Superior temporal gyrus (tissue), 1 donor: ENCODE results near the gene PPIB.
A peak's percentile ranks its signal among the peaks of the same experiment; 100 is the strongest.

Experiments used
- DNase-seq: peaks from one replicate; pipeline ENCODE4 v3.0.0-alpha.2; 2016; ENCODE audit errors: extremely low spot score

The PPIB gene

DNA sequence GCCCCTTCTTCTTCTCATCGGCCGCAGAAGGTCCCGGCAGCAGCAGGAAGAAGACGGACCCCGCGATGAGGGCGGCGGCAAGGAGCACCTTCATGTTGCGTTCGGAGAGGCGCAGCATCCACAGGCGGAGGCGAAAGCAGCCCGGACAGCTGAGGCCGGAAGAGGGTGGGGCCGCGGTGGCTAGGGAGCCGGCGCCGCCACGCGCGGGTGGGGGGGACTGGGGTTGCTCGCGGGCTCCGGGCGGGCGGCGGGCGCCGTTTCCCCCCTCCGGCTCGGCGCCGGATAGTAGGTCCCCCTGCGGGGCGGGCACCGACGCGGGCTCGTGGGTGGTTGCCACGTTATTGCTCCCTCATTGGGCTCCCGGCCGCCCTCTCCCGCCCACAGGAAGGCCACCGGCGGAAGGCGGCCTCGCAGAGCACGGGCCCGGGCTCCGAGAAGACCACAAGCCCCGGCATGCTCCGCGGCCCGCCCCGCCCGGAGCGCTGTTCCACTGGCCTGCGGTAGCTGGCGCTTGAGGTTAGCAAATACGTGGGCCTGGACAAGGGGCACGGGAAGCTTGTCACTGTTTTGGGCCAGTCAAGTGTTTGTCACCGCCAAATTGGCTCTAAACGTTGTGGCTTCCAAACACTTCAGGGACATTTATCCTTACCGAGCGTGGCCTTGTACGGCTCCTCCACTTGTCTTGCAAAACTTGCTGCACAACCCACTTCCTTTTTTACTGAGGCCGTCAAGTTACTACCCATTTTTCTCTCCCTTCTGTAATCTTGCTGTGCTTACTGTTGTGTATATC is at the start of gene PPIB:
Gene PPIB, minus strand, starts transcription at position 154 of the 790 bp plus-strand sequence. Its CDS starts 36 bp downstream, at position 118.
- DNase-seq, result peak; percentile 95

DNA sequence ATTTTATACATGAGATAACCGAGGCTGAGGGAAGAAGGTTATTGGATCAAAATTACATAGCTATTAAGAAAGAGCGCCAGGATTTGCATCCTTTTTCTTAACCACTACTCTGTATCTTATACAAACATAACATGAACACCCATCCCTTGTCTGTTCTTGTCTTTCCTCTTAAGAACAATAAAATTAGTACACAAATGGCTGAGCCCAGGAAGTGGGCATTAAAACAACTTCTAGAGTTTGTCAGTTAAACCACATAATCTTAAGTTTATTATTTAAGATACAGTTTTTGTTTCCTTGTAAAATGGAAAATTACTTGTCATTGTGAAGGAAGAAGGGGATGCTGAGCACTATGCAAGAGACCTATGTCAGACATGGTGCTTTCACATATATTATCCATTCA is 48.9 kb upstream of the PPIB start:
- no peak for DNase-seq

DNA sequence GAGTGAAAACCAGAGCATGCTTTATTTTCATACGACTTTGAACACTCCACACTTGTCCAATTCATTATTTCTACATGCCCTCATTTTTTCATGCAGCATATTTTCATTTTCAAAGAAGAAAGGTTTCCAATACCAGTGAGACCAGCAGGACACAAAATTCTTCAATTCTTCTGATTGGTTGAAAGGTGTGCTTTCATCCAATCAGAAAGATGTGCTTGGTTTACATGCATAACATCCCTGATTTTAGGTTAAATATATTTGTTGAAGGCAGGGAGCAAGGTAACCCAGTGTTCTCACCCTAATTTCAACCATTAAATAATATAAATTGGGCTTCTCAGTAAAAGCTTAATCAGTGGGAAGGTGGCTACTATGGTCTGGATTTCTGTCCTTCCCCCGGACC is 47.5 kb upstream of the PPIB start:
- no peak for DNase-seq

DNA sequence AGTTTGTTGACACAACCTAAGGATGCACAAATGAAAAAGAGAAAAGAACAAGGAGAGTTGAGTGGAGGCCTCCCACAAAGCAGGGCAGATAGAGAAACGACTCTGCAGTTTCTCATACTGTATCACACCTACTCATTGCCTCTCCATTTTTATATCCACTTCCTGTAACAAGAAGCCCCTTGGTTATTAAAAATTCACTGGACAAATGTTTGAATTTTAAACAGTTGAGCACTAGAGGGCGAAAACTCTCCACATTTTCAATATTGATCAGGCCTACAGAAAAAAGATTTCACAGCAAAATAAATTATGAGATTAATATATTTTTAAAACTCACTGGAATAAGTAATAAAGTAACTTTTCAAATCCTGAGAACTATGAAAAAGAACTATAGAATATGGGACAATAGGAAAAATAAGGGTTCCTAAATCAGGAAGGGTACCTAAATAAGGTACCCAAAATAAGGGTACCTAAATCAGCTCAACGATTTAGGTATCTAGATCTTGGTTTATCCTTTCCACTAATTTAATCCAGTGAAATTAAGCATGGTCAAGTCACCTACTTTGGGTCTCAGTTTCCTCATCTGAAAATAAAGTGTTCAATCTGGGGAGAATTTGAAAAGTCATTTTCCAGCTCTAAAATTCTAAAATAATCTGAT is 47.0 kb upstream of the PPIB start:
- DNase-seq, result peak; percentile 44

DNA sequence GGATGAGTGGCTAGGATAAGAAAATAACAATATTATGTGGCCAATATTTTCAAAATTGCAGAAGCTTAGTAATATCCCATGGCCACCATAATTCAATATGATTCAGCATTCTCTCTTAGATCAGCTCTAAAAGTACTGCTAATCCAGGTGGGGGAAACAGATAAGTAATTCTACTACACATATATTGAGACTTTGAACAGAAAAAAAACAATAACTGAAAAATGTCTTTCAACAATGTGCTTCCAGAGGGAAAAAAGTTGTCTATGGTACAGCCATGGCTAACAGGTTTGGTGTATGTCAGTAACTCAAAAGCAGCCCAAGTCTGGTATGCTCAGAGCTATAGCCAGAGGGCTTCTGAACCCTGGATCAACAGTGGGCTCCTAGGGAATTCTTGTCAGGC is 42.4 kb upstream of the PPIB start:
- no peak for DNase-seq

DNA sequence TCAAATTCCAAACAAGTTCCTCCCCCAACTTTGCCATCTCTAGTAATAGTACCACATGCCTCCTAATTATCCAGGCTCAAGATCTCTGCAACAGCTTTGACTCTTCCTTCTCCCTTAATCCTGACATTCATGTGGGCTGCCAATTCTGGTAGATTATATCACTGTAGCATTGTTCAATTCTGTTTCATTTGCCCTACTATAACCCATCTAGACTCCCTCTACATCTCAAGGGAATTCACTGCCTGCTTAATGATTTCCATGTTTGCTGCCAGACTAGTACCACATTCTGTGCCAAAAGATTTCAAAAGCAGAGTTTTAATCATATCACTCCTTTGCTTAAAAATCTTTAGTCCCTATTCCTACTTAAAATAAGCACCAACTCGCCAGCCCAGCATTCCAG is 34.6 kb upstream of the PPIB start:
- DNase-seq, result no peak

DNA sequence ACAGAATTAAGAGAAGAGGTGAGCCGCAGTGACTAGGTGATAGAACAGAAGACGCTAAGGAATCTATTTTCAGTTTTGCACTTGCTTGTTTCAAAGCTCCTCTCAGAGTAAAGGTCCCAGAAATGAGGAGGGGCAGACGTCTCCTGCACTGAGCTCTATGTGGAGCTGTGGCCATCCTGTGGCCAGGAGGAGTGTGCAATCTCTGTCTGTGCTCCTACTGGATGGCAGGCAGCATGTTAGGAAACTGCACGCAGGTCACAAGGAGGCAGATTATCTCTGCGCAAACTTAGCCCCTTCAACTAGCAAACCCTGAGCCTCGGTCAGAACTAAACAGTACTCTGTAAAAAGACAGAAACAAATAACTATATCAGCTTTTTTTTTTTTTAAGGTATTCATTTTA is 31.1 kb upstream of the PPIB start:
- DNase-seq, result no peak

DNA sequence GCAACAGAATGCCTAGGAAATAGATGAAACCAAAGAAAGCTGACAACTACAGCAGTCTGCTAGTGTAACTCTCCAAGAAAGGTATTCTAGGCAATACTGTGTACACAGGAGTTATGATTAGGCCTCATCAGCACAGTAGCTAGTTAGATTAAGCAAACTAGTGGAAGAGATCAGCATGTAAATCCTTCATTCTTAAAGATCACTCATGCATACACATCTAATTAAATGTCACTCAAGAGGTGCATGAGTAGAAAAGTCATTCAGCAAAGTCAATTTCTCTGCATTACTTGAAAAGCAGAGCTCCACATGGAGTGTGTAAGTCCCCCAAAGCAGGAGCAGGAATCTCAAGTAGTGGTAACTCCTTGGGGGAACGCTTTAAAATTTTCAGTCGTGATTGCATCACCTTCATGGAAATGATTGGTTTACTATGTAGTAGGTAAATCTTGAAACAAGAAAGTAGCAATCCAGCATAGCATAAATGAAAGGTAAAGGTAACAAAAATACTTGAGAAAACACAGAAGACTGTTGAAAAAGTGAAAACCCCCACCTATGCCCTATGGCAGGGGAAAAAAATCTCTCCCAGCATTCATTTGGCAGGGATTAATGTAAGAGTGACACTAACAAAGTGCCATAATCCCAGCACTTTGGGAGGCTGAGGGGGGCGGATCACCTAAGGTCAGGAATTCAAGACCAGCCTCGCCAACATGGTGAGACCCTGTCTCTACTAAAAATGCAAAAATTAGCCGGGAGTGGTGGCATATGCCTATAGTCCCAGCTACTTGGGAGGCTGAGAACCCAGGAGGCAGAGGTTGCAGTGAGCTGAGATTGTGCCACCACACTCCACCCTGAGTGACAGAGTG is 29.4 kb upstream of the PPIB start:
- no peak for DNase-seq

DNA sequence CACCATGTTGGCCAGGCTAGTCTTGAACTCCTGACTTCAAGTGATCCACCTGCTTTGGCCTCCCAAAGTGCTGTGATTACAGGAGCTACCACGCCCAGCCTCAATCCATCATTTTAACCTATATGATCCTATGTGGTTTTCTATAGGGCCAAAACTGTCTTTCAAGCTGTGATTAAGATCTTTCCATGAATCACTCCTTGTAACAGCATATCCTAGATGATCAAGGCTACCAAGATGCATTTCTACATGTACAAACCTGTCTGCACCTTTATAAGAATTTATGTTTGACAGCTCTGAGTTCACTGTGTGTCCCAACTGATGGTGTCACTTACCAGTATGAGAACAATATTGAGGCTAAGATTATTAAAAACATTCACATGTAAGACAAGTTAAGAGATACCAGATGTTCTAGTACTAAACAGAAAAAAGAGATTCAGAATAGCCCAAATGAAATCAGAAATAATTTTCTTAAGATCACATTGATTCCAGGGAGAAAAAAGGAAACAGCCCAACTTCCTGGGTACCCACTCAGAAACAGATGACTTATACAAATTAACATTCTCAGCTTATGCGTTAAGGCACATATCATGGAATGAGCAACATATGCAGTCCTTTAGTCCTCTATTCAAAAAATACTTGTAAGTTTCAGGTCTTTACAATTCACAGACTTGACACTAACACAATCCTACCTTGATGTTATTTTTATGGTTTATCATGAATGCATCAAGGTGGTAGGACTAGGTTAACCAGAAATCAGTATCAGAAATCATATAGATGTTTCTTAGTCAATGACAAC is 24.8 kb upstream of the PPIB start:
- no peak for DNase-seq

DNA sequence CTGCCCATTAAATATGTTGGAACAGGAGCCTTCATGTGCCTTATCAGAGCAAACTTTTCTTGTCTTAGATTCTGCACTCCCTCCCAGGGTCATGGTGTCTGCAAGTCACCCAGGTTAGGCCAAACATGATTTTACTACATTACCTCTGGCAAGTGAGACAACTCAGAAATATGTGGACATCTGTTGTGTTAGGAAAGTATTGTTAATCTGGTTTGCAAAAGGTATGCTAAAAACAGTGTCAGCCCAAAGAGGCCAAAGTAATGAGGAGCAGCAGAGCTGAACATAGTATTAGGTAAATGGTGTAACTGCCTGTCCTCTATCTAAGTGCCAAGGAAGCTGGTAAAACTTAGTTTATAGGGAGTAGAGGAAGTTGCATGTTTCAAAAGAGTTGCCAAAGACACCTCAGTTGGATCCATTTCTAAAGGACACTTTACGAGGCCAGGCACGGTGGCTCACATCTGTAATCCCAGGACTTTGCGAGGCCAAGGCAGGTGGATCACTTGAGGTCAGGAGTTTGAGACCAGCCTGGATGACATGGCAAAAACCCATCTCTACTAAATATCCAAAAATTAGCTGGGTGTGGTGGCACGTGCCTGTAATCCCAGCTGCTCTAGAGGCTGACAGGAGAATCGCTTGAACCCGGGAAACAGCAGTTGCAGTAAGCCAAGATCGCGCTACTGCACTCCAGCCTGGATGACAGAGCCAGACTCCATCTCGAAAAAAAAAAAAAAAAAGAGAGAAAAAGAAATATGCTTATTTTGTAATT is 22.5 kb upstream of the PPIB start:
- DNase-seq, result no peak

DNA sequence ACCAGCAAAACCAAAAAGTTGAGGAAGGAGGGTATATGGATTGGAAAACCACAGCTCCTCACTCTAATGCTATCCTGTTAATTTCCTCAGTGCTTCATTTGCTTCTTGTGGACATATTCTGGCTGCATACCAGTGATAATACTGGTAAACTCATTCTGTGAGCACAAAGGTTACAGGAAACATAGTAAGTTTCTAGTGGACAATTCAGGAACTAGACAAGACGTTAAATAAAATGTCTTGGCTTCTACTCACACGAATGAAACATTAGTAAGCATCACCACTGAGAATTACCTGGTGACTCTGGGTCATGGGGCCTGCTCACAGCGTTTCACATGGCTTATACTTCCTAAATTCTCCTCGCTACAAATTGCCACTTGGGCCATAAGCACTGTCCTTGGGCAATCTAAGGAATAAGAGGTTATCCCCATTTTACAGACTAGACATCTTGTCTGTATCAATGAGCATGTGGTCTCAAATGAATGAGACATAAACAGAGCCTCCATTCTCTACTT is 20.1 kb upstream of the PPIB start:
- DNase-seq, result no peak

DNA sequence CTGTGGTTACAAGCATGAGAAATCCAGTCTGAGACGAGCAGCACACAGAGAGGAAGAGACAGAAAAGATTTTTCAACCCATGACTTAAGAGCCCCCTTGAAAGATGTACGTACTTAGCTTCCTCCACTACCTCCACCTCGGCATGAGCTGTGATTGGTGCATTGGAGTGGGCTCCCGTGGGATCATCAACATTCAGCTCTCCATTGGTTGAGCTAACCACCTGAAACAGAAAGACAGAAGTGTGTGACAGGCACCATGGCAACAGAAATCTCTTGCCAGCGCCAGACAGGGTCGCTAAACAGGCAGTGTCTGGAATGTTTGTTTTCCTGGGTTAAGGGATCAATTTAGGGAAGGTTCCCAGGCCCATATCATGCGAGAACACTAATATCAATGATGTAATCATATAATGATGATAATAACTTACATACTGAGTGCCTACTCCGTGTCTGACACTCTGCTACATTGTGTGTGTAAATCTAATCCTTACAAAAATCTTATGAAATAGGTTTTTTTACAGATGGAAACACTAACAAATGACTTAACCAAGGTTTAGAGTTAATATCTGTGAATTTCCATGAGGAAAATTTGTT is 17.5 kb upstream of the PPIB start:
- DNase-seq, result peak; percentile 53

DNA sequence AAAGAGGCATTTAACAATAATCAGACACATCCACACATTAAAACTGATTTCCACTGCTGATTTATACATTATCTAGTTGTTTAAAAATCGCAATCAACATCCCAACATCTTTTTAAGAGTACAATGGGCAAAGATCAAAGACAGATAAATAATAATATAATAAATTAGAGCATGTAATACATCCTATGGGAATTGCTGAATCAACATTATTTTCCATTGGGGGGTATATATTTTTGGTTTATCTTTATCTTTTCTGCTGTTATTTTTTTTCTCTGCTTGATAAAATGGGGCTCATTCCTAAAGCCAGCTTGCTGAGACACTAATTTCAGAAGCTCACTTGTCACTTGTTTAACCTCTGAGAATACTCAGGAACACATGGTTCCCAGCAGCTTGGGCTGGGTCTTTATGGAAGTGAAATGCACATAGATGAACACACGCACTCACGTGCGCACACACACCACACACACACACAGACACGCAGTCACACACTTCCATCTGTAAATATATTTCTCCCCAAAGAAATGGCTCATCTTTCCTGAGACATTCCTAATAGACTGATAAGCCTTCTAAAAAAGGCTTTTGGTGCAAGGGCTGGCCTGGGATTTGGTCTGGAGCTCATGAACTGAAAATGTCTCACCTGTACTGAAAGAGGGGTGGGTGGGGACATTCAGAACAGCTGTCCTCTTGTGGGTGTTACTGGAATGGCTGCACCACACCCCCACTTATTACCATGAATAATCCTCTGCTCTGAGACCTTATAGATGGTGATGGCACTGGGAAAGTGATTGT is 3.5 kb upstream of the PPIB start:
- no peak for DNase-seq

DNA sequence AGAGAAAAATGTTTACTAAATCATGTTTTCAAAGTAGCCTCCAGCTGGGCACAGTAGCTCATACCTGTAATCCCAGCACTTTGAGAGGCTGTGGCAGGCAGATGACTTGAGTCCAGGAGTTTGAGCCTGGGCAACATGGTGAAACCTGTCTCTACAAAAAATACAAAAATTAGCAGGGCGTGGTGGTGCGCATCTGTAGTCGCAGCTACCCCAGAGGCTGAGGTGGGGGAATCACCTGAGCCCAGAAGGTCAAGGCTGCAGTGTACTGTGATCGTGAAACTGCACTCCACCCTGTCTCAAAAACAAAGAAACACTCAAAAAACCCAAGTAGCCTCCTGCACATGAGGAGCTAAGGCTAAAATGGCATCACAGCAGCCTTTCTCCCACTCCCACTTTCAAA is 1.6 kb upstream of the PPIB start:
- no peak for DNase-seq

DNA sequence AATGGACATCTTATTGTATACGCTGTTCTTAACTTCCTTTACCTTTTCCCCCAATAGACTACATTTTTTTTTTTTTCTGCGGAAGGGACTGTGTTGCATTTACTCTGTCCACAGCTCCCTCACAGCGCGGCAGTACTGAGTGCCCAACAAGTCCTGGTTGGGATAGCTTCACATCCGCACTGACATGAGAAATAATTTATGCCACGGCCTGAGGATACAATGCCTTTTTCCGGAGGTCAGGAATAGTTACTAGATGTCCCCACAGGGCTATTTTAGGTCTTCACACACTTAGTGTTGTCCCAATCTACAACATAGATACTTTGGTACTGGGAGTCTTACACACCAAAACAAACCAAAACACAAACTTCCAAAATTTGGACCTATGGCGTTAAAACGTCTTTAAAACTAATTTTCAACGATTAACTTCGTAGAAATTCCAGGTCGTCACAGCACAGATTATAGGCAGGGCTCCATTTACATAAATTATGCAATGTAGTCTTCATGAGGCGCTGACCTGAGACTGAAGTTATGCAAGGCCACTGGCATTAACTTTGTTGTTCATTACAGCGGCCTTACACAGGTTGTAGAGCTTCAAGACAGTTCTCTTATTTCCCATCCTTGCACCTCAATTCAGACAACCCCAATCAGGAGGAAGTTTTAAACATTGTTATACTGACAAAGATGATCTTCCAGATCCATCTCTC is 989 bp upstream of the PPIB start:
- DNase-seq, result no peak

DNA sequence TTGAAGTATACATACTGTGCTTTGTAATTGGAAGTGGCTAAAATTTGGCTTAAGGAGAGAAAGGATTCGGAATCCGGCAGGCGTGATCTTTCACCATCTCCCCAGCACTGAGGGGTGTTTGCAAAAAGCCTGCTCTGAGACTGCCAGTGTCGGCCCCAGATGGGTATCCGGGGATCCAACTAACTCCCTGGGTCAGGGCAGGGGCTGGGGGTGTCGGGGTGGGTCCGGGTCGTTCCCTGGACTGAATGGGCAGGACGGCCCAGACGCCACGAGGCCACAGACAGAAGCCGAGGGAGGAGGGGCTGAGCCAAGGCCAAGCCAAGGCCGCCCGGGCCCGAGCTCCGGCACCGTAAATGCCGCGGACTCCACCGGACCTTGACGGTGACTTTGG is 349 bp downstream of the PPIB start:
- DNase-seq, result no peak

DNA sequence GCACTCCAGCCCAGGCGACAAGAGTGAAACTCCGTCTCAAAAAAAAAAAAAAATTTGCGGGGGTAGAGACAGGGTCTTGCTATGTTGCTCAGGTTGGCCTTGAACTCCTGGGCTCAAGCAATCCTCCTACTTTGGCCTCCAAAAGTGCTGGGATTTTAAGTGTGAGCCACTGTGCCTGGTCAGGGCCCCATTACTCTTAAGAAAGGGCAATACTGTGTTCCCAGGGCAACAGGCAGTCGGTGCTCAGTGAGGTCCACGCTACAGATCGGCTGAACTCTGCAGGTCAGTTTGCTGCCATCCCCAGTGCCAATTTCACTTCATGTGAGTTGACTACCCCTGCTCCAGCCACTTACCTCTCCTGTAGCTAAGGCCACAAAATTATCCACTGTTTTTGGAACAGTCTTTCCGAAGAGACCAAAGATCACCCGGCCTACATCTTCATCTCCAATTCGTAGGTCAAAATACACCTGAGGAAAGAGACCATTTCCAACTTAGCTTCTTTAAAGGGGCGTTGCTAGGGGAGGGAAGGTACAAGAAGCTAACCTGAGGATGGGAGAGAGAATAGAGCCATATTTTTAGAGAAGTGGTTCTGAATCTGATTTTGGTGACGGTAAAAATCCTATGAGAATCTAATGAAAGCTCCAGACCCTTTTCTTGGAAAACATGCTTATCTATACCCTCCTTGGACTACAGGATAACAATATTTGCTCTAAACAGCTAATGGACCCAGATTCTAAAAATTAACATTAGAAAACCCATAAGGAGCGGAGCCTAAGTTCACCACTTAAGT is 939 bp downstream of the PPIB start:
- no peak for DNase-seq
